Fibroblast of lung (primary cell): ENCODE measurements around the gene TMEM9. TPM values are rescaled to one million over a fixed set of nuclear protein-coding genes. Genes with fewer than 3 reads are reported as not detected.

Experiments
- DNase-seq, 2 donors: peaks; one replicate each; pipeline versions ENCODE4 v3.0.0 to v3.0.0-alpha.2; 2010; ENCODE audit warnings: low read depth in 2 of 2
- H2AFZ ChIP-seq: 2 replicates; pipeline ENCODE4 v1.5.1; 2012; ENCODE audit warnings: low read length, control low read depth, inconsistent platforms
- H3K27ac ChIP-seq: 2 replicates; pipeline ENCODE4 v1.5.1; 2011; ENCODE audit warnings: low read length, control low read depth; ENCODE audit not compliant: insufficient read depth
- H3K27me3 ChIP-seq: 2 replicates; pipeline ENCODE4 v1.5.1; 2011; ENCODE audit warnings: mild to moderate bottlenecking, low read length; ENCODE audit not compliant: control insufficient read depth, insufficient read depth
- H3K36me3 ChIP-seq: 2 replicates; pipeline ENCODE4 v1.5.1; 2011; ENCODE audit warnings: low read length; ENCODE audit not compliant: control insufficient read depth, insufficient read depth
- H3K4me1 ChIP-seq: 2 replicates; pipeline ENCODE4 v1.5.1; 2011; ENCODE audit warnings: low read length; ENCODE audit not compliant: control insufficient read depth, insufficient read depth; ENCODE audit errors: extremely low read depth
- H3K4me2 ChIP-seq: 2 replicates; pipeline ENCODE4 v1.5.1; 2011; ENCODE audit warnings: low read length, control low read depth; ENCODE audit not compliant: insufficient read depth; ENCODE audit errors: extremely low read depth
- H3K4me3 ChIP-seq, 4 experiments: fragments of 200-600 bp in 1 of 4; sonication (generic) in 1 of 4; replicated peaks in 1 of 4; 2 replicates each; pipeline ENCODE4 v1.5.1; 2011 to 2016; ENCODE audit warnings: low read length in 4 of 4, low read depth in 3 of 4, mild to moderate bottlenecking in 3 of 4, control low read depth in 2 of 4, inconsistent platforms in 1 of 4, mixed read lengths in 1 of 4; ENCODE audit not compliant: insufficient read depth in 1 of 4; ENCODE audit errors: control extremely low read depth in 1 of 4
- H3K79me2 ChIP-seq: 2 replicates; pipeline ENCODE4 v1.5.1; 2012; ENCODE audit warnings: mild to moderate bottlenecking, low read length, inconsistent platforms; ENCODE audit not compliant: control insufficient read depth, insufficient read depth
- H3K9ac ChIP-seq: 2 replicates; pipeline ENCODE4 v1.5.1; 2011; ENCODE audit warnings: mild to moderate bottlenecking, low read length, control low read depth; ENCODE audit not compliant: insufficient read depth
- H3K9me3 ChIP-seq: 2 replicates; pipeline ENCODE4 v1.5.1; 2012; ENCODE audit warnings: low read depth, low read length; ENCODE audit not compliant: control insufficient read depth, insufficient read depth
- H4K20me1 ChIP-seq: 2 replicates; pipeline ENCODE4 v1.5.1; 2011; ENCODE audit warnings: low read length; ENCODE audit not compliant: control insufficient read depth, insufficient read depth; ENCODE audit errors: extremely low read depth
- CTCF ChIP-seq, 2 donors: IDR thresholded peaks in 1 of 2; conservative IDR thresholded peaks in 1 of 2; 1 replicate in 1 of 2; 2 replicates in 1 of 2; pipeline ENCODE4 v1.5.1; 2011 to 2012; ENCODE audit warnings: low read length in 2 of 2, control low read depth in 1 of 2, inconsistent platforms in 1 of 2, low read depth in 1 of 2, mild to moderate bottlenecking in 1 of 2
- EZH2 ChIP-seq: IDR thresholded peaks from 2 replicates; pipeline ENCODE4 v1.5.1; 2012; ENCODE audit warnings: low read length, control low read depth, mild to moderate bottlenecking; ENCODE audit errors: missing control alignments
- polyA minus RNA-seq: library from RNA; depleted of rRNA, polyadenylated mRNA; stranded (reverse); fragments of >200 nt; gene quantifications from 2 replicates; pipeline ENCODE4 v1.2.3, GENCODE V29; 2011; ENCODE audit warnings: low replicate concordance
- polyA plus RNA-seq, 2 donors: library from polyadenylated mRNA; depleted of rRNA in 1 of 2; stranded (reverse) in 1 of 2; unstranded in 1 of 2; fragments of >200 nt; gene quantifications; 2 replicates each; pipeline ENCODE4 v1.2.1, GENCODE V29; 2011 to 2012; ENCODE audit warnings: missing spikeins in 1 of 2
- total RNA-seq: library from RNA; depleted of rRNA; stranded (reverse); fragments of >200 nt; gene quantifications from 2 replicates; pipeline ENCODE4 v1.2.1, GENCODE V29; 2014

TMEM9 gene
- total RNA-seq: 72.4 and 91.0 TPM in 2 replicates
- polyA plus RNA-seq: 55.5 and 58.2 TPM in 2 replicates
- polyA plus RNA-seq (2012): 57.0 and 58.9 TPM in 2 replicates
- polyA minus RNA-seq: 187 and 226 TPM in 2 replicates

DNA sequence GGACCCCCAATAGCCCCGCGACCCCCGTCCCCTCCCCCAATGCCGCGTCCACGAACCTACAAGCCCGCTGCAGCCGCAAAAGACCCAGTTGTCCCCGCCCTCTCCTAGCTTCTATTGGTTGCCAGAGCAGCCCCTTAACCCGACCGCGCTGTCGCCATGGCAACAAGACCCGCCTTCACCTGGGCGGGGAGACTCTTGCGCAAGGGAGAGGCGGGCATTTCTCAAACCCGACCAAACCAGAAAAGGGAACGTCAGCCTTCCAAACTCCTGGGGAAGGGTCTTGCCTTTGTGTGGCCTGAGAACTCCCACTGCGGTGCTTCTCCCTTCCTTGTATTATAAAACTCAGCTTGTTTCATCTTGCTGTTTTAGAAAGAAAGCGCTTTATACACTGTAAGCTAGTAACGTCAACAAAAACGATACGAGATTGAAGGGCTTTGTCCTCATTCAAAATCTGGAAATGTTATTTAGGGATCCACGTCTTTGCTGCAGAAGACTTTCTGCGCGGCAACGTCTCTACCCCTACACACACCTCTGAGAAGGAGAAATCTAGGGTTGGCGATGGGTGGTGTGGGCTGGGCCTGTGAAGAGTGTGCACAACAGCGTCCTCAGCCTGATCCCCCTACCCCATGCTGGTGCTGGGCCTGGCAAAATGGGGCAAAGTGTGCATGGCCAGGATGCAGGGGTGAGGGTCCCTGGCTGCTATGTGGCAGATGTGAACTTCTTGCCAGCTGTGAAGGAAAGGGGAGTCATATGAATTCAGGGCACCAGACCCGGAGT is at the start of gene TMEM9:
TMEM9 (minus strand) TSS at position 86 of the 777 bp plus-strand sequence. CDS start 551 bp downstream, outside the sequence.
- H3K36me3 ChIP-seq: peaks cover 8% of the 10 kb centered on the region
- TF ChIP-seq EZH2: no peak
- no peak for TF ChIP-seq CTCF (conservative IDR thresholded peaks at IDR 0.05 in 1 of 2, IDR thresholded peaks at IDR 0.05 in 1 of 2; ENCODE audit: low read depth in 1 of 2, low read length in 2 of 2)
- peak; percentile 88 to 94 for DNase-seq
- peaks cover 17% of the 10 kb centered on the region for H3K27me3 ChIP-seq
- H3K27ac ChIP-seq: peak within 1 kb of the TSS; percentile 42
- no peaks in the 10 kb centered on the region for H3K79me2 ChIP-seq
- no peaks in the 10 kb centered on the region for H3K9me3 ChIP-seq
- peaks cover 2% of the 10 kb centered on the region for H3K4me1 ChIP-seq
- no peaks in the 10 kb centered on the region for H4K20me1 ChIP-seq
- H3K4me3 ChIP-seq: peak within 1 kb of the TSS; percentile 64 to 79 (median 72)
- H2AFZ ChIP-seq: peak within 1 kb of the TSS; percentile 85
- H3K4me2 ChIP-seq: peak within 1 kb of the TSS; percentile 92
- peak within 1 kb of the TSS; percentile 78 for H3K9ac ChIP-seq

GRCh38 chr1:201198598-201198997 is 44.3 kb upstream of the TMEM9 start:
- no peaks in the 10 kb centered on the region for H3K36me3 ChIP-seq
- no peaks in the 10 kb centered on the region for H3K4me1 ChIP-seq
- H3K4me2 ChIP-seq: no peak overlapping the region
- no peak overlapping the region for H3K27ac ChIP-seq
- no peak for TF ChIP-seq CTCF (conservative IDR thresholded peaks at IDR 0.05 in 1 of 2, IDR thresholded peaks at IDR 0.05 in 1 of 2; ENCODE audit: low read depth in 1 of 2, low read length in 2 of 2)
- no peak for TF ChIP-seq EZH2
- no peak overlapping the region for H2AFZ ChIP-seq
- no peaks in the 10 kb centered on the region for H3K27me3 ChIP-seq
- no peaks in the 10 kb centered on the region for H4K20me1 ChIP-seq
- no peak overlapping the region for H3K4me3 ChIP-seq
- no peak for DNase-seq
- no peaks in the 10 kb centered on the region for H3K79me2 ChIP-seq
- no peak overlapping the region for H3K9ac ChIP-seq
- no peaks in the 10 kb centered on the region for H3K9me3 ChIP-seq

- H3K27me3 ChIP-seq: no peaks in the 10 kb centered on the region
- no peak overlapping the region for H2AFZ ChIP-seq
- no peaks in the 10 kb centered on the region for H3K9me3 ChIP-seq
- DNase-seq: no peak
- peaks cover 11% of the 10 kb centered on the region for H3K4me1 ChIP-seq
- no peaks in the 10 kb centered on the region for H4K20me1 ChIP-seq
- H3K4me2 ChIP-seq: no peak overlapping the region
- no peak overlapping the region for H3K9ac ChIP-seq
- TF ChIP-seq CTCF (conservative IDR thresholded peaks at IDR 0.05 in 1 of 2, IDR thresholded peaks at IDR 0.05 in 1 of 2; ENCODE audit: low read depth in 1 of 2, low read length in 2 of 2) (no peak), EZH2 (no peak)
- no peak overlapping the region for H3K4me3 ChIP-seq
- no peaks in the 10 kb centered on the region for H3K36me3 ChIP-seq
- H3K27ac ChIP-seq: no peak overlapping the region
- H3K79me2 ChIP-seq: no peaks in the 10 kb centered on the region
These were observed 39.8 kb upstream of the TMEM9 start for GRCh38 chr1:201194046-201194445.
